Measurements from ENCODE around the gene TBX2.

The TBX2 gene

GRCh38 chr17:61403801-61404662 lies 4.4 kb downstream of the TBX2 start:
- no peak for DNase-seq

- no peak for DNase-seq
These were observed 4.9 kb downstream of the TBX2 start for GRCh38 chr17:61404663-61404912.

GRCh38 chr17:61404913-61405685 lies 5.5 kb downstream of the TBX2 start:
- DNase-seq, result no peak

- no peak for DNase-seq
These were observed 6.3 kb downstream of the TBX2 start for GRCh38 chr17:61405686-61406536.

- no peak for DNase-seq
These were observed 6.8 kb downstream of the TBX2 start for GRCh38 chr17:61406537-61406845.

GRCh38 chr17:61406971-61407911 lies 7.6 kb downstream of the TBX2 start:
- DNase-seq, result no peak

GRCh38 chr17:61408151-61409041 lies 8.8 kb downstream of the TBX2 start:
- no peak for DNase-seq

- no peak for DNase-seq
These were observed 9.9 kb downstream of the TBX2 start for GRCh38 chr17:61409301-61410112.

GRCh38 chr17:61410141-61411010 lies 10.7 kb downstream of the TBX2 start:
- DNase-seq, result no peak

- no peak for DNase-seq
These were observed 11.3 kb downstream of the TBX2 start for GRCh38 chr17:61411011-61411260.

GRCh38 chr17:61411261-61412142 lies 11.9 kb downstream of the TBX2 start:
- DNase-seq, result no peak

GRCh38 chr17:61412143-61412859 lies 12.7 kb downstream of the TBX2 start:
- DNase-seq, result no peak

- no peak for DNase-seq
These were observed 13.4 kb downstream of the TBX2 start for GRCh38 chr17:61412860-61413660.

- no peak for DNase-seq
These were observed 14.1 kb downstream of the TBX2 start for GRCh38 chr17:61413661-61414126.

- DNase-seq, result no peak
These were observed 14.7 kb downstream of the TBX2 start for GRCh38 chr17:61414141-61414935.

- DNase-seq, result no peak
These were observed 15.3 kb downstream of the TBX2 start for GRCh38 chr17:61414936-61415251.
